ENCODE data around the gene SAP30BP. TPM values are rescaled to one million over a fixed set of nuclear protein-coding genes. Genes with fewer than 3 reads are reported as not detected.

The SAP30BP gene
- polyA plus RNA-seq, 2 of the 4 experiments (the other 2 are of a cell fraction), result 103 to 139 TPM

GRCh38 chr17:75723171-75723930, 56.2 kb downstream of the SAP30BP start:
- POLR2A ChIA-PET, result interaction anchor here (1.5 kb wide), 1 partner anchor 57 kb away, joined by 4 read pairs; no protein-coding TSS in a partner anchor
- peaks cover 35% of the 10 kb centered on the region for H3K4me1 ChIP-seq

GRCh38 chr17:75724016-75725003, 57.2 kb downstream of the SAP30BP start:
- 91% methylated on average over 20 of the region's 23 CpGs for WGBS (ENCODE audit: missing lambda C conversion rate)
- CTCF ChIA-PET, result interaction anchor here (1.1 to 43.5 kb wide), 6 partner anchors 8 to 123 kb away, joined by 3 to 1931 read pairs (median 57); partner anchors contain the start of genes RECQL5, SAP30BP and SMIM5
- peak overlapping the region; percentile 93 to 94; a peak in 4 of 6 replicates for H3K27ac ChIP-seq
- H3K4me2 ChIP-seq, result peak overlapping the region; percentile 87; the same call in 1 of the 3 replicates
- POLR2A ChIA-PET, result interaction anchor here (0.5 kb wide), 1 partner anchor 59 kb away, joined by 6 read pairs; no protein-coding TSS in a partner anchor
- H3K4me1 ChIP-seq, result peaks cover 35% of the 10 kb centered on the region
- H3K4me3 ChIP-seq, result no peak overlapping the region
- no peak for ATAC-seq
- no peak for DNase-seq (ENCODE audit: low read depth in 1 of 2, low spot score in 1 of 2)
- H3K9me3 ChIP-seq, result no peaks in the 10 kb centered on the region
- FAIRE-seq, result no peak
- TF ChIP-seq HOXB13 (CRISPR knock-in tag; IDR thresholded peaks at IDR 0.05; ENCODE audit: low read depth), result no peak
- TF ChIP-seq CBX8 (IDR thresholded peaks at IDR 0.05), result no peak
- TF ChIP-seq TFCP2L1 (CRISPR knock-in tag; IDR thresholded peaks at IDR 0.05), result no peak
- TF ChIP-seq PBX3 (IDR thresholded peaks at IDR 0.05), result no peak
- TF ChIP-seq ATOH8 (CRISPR knock-in tag; IDR thresholded peaks at IDR 0.05; ENCODE audit: low read depth), result no peak
- TF ChIP-seq E2F6 (IDR thresholded peaks at IDR 0.05; ENCODE audit: borderline replicate concordance, low read depth), result no peak
- TF ChIP-seq RCOR1 (IDR thresholded peaks at IDR 0.05; ENCODE audit: low read depth, low read length), result no peak
- TF ChIP-seq PHF8 (IDR thresholded peaks at IDR 0.05; ENCODE audit: borderline replicate concordance, low read depth), result no peak
- no peak for TF ChIP-seq USF2 (IDR thresholded peaks at IDR 0.05)
- TF ChIP-seq ELK1 (IDR thresholded peaks at IDR 0.05; ENCODE audit: low read depth, low read length), result no peak
- no peak for TF ChIP-seq NR3C1 (IDR thresholded peaks at IDR 0.05)

More at GRCh38 chr17:75723171-75723930, 56.2 kb downstream of the SAP30BP start:
- 73% methylated on average over 15 of the region's 18 CpGs for WGBS (ENCODE audit: missing lambda C conversion rate)
- peak overlapping the region; percentile 87 for H3K4me2 ChIP-seq
- CTCF ChIA-PET, result interaction anchor here (1.2 to 43.5 kb wide), 5 partner anchors 9 to 122 kb away, joined by 3 to 1931 read pairs (median 108); partner anchors contain the start of genes RECQL5, SAP30BP and SMIM5
- TF ChIP-seq ZFP36 (IDR thresholded peaks at IDR 0.05; ENCODE audit: borderline replicate concordance, partially characterized antibody) (no peak), HMGXB4 (CRISPR knock-in tag; IDR thresholded peaks at IDR 0.05; ENCODE audit: borderline replicate concordance) (no peak), NFE2L2 (conservative IDR thresholded peaks at IDR 0.05; ENCODE audit: low read length) (no peak), MAFK (IDR thresholded peaks at IDR 0.05; ENCODE audit: partially characterized antibody) (no peak), GATA3 (IDR thresholded peaks at IDR 0.05; ENCODE audit: borderline replicate concordance) (no peak), USF2 (IDR thresholded peaks at IDR 0.05) (no peak), ELK1 (IDR thresholded peaks at IDR 0.05; ENCODE audit: low read depth, low read length) (no peak), HOXA7 (CRISPR knock-in tag; IDR thresholded peaks at IDR 0.05) (no peak), JUNB (IDR thresholded peaks at IDR 0.05) (no peak), PHF8 (IDR thresholded peaks at IDR 0.05; ENCODE audit: borderline replicate concordance, low read depth) (no peak), TP53 (CRISPR knock-in tag; IDR thresholded peaks at IDR 0.05) (no peak), RCOR1 (IDR thresholded peaks at IDR 0.05; ENCODE audit: low read depth, low read length) (no peak), CHD2 (IDR thresholded peaks at IDR 0.05; ENCODE audit: low read length, partially characterized antibody) (no peak)
- peak overlapping the region; percentile 93 to 94 for H3K27ac ChIP-seq
- H3K9me3 ChIP-seq, result no peaks in the 10 kb centered on the region
- H3K4me3 ChIP-seq, result peak overlapping the region; percentile 57; the same call in 2 of the 3 replicates
- FAIRE-seq (no peak), DNase-seq (ENCODE audit: low read depth in 1 of 2, low spot score in 1 of 2) (no peak), ATAC-seq (peak in 1 of 2 experiments; percentile 7; a peak in 3 of 6 replicates)

All from A549 (cell line).